NCI-H187 (cell line): ENCODE data around the gene HLA-DMB.
A peak's percentile ranks its signal among the peaks of the same experiment; 100 is the strongest.
"Not testable (repeated sequence)": the region's sequence is repeated elsewhere in the genome, so short reads cannot be mapped to it uniquely, and the experiment has no call there.

Source experiments
- DNase-seq, 2 experiments: peaks; one replicate each; lab custom pipeline; 2025; lab: John Stamatoyannopoulos, UW

HLA-DMB gene

DNA sequence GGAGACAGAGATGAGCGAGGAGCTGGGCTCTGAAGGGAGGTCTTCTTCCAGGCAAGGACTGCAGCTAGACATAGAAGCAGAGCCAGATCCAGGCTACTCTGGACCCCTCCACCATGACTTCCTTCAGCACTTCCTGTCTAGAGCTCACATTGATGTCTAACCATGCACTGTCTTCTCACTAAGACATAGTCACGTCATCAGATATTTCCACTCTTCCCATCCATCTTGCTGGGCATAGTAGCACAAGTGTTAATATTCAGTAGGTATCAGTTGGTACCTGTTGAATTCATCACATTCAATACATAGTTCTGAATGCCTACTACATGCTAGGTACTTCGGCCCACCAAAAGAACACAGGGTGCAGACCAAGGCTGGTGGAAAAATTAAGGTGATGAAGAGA, 9.2 kb upstream of the HLA-DMB start:
- no peak for DNase-seq

DNA sequence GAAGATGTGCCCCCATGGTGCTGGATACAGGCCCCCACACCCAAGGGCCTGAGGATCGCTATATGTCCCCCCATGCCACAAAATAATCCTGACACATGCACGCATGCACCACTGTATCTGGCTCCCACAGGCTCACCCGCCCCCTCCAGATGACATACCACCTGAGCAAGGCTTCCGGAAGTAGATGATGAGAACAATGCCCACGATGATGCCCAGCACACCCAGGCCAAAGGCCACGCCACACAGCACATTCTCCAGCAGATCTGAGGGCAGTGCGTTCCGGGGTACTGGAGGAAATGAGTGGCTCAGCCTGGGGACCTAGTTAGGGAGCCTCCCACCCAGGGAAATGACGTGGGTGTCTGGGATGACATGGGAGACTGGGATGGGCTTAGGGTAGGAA, 8.3 kb upstream of the HLA-DMB start:
- DNase-seq = no peak

DNA sequence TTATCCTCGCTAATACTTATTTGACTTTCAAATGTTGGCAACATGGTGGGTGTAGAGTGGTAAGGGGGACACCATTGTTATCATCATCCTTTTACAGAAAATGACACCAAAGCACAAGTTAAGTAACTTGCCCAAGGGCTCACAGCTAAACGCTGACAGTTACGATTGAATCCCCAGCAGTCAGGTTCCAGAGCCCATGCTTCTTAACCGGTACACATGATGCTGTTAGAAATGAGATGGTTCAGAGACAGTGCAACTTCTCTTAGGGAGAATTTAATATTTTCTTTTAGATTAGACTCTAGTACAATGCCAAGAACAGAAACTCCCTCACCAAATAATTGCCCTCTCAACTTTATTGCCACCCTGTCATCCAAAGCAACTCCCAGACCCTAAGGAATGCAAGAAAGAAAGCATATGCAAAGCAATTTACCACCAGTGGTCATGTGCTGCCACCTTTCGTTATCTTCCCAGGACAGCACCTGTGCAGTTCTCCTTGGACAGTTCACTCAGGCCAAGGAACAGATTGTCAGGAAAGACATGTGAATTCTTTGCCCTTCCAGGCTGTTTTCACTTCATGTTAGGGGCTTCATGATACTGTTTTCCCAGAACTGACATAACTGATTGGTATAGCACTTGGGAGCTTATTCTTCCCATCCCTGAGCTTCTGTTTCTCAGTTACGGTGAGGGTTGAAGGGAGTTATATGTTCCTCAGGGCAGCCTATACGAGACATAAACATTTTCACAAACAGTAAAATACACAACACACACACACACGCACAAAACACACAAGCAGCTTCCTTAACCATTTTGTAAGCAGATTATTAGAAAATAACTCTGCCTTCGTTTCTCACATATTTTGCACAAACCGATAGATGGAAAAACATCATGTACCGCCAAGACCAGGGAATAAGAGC, 7.0 kb upstream of the HLA-DMB start:
- peak in 1 of 2 experiments; percentile 4 for DNase-seq

- no peak for DNase-seq
These were observed 6.1 kb upstream of the HLA-DMB start for GRCh38 chr6:32946893-32947292.

DNA sequence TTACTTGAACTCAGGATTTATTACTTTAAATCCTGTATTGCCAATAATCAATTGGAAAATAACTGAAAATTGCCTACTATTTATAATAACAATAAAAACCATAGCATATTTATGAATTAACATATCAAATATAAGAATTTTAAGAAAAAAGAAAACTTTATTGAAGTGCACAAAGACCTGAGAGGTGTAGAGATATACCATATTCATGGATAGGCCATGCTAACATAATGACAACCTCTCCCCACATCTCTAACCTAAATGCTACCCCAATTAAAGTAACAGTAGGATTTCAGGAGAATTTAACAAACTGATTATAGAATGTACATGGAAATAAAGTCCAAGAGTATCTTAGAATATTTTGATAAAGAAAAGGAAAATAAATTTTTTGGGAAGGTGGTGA, 5.1 kb upstream of the HLA-DMB start:
- DNase-seq = no peak

- DNase-seq = no peak
These were observed 4.4 kb upstream of the HLA-DMB start for GRCh38 chr6:32945108-32945760.

DNA sequence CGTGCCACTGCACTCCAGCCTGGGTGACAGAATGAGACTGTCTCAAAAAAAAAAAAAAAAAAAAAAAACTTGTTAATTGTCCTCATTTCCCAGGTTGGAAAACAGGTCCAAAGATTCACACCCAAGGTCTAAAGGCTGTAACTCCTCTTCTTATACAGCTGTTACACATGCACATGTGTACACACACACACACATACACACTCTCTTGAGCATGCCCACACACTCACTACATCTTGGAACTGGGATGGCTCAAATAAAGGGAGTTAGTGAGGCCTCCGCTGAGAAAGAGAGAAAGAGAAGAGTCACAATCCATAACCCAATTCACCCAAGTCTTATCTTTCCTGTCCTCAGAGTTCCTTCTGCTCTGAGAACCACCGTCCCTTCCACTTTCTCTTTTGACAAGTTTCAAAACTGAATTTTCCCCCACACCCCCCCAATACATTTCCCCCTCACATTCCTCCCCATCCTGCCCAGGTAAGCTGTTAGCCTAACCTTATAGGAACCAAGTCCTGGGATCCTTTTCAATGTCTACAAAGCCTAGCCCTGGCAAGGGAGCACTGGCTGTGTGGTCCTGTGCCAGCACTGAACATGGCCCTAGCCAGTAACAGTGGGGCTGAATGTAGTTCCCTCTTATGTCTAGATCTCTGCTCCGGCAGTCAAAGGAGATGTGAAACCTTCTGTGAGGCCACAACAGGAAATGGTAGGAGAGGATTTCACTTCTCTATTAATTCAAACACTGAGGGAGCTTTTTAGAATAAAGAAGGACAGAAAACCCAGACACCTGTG, 3.2 kb upstream of the HLA-DMB start:
- no peak for DNase-seq

GRCh38 chr6:32942555-32943123, 1.8 kb upstream of the HLA-DMB start:
- DNase-seq = not testable (repeated sequence)

- DNase-seq = peak in 1 of 2 experiments; percentile 14
These were observed 463 bp upstream of the HLA-DMB start for GRCh38 chr6:32941214-32941768.

- no peak for DNase-seq
These were observed 2.3 kb downstream of the HLA-DMB start for GRCh38 chr6:32938494-32938893.

- DNase-seq = no peak
These were observed 3.6 kb downstream of the HLA-DMB start for GRCh38 chr6:32937230-32937633.

DNA sequence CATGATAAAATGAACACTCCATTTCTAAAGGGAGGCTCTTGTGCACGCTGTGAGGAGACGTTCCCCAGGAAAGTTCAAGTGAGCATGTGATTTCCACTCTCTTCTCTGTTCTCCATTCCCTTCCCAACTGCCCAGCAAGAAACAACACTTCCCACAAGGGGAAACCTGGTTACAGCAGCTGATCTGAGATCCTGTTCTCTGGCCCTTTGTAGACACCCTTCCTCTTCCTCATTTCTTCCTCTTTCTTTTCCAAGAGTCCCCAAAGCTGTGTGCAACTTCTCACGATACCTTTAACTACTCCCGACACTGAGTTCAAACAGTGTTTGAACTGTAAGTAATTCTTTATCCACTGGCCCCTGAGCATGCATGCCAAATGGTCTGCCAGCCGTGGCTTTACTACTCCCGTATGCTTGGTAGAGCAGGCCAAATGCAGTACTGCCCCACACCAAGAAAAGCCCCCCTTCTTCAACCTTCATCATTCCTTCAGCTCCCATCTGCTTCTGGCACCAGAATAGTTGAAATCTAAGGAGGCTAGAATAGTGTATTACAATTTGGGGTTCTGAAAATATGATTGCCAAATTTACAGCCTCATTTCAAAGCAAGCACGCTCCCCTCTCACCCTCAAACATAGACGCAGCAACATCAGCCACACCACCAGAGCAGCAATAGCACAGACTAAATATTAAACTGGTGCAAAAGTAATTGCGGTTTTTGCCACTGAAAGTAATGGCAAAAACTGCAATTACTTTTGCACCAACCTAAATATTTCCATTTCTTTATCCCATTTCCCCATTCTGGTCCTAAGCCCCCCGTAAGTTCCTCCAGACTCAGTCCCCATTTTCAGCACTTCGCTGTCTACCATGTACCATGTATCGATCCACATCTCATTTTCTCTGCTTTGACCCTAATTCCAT, 4.3 kb downstream of the HLA-DMB start:
- no peak for DNase-seq

DNA sequence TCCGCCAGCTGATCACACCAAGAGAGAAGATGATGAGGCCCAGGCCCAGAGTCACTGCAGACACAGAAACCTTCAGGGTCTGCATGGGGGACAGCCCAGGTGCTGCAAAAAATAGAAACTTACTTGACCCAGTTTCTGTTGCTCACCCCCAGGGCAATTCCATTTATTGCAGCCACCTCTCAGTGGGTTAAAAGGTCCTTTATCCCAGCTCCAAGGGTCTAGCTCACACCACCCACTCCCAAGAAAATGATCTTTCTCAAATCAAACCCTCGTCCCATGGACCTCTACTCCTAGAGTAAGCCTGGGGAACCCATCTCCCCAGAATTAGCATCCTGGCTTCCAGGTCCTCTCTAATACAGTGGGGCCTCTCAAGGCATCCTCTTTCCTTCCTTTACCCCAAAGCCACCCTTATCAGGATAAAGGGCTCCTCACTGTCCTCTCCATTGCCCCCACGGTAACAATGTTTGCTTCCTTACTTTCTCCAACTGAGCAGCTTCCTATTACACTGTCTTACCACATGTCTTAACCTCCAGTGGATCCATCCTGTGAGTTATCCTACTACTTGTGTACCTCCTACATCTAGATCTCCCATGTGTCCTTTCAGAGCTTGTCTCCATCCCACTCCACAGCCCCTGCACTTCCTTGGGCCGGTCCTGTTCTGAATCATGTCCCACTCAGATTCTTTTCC, 5.1 kb downstream of the HLA-DMB start:
- no peak for DNase-seq

DNA sequence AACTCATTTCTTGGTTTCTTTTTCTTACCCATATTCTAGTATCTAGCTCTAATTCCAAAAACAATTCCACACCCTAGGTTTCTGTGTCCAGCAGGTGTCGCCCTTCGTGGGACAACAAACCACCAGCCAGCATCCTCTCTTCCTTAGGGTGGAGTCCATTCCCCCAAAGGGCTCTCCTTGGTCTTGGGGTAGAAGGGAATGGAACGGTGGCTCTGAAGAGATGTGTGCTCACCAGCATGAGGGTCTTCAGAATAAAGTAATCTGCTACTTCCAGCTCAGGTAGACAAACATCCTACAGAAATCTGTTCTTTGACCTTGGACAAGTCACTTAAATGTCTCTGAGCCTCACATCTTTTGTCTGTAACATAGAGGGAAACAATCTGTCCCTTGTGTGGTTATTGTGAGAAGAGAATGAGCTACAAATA, 7.2 kb downstream of the HLA-DMB start:
- peak; percentile 4 to 20 for DNase-seq

GRCh38 chr6:32932132-32932868, 8.5 kb downstream of the HLA-DMB start:
- no peak for DNase-seq

- no peak for DNase-seq
These were observed 9.6 kb downstream of the HLA-DMB start for GRCh38 chr6:32931211-32931610.

- no peak for DNase-seq
These were observed 18.7 kb downstream of the HLA-DMB start for GRCh38 chr6:32922083-32922482.

DNA sequence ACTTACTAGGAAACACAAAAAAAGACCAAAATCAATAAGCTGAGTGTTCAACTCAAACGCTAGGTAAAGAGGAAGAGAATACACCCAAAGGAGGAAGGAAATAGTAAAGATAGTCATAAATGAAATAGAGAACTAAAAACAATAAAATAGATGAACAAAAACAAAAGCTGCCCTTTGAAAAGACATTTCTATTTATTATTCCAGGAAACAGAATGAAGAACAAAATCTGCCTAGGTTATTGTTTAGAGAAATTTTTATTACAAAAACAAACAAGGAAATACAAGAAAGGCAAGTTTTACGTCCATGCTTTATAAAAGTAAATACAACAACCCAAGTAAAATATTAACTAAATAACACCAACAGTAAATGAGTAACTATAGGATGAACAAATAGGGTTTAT, 20.1 kb downstream of the HLA-DMB start:
- no peak for DNase-seq

GRCh38 chr6:32912951-32913350, 27.9 kb downstream of the HLA-DMB start:
- DNase-seq = no peak
